ENCODE data around the gene MYL10.

The MYL10 gene

DNA sequence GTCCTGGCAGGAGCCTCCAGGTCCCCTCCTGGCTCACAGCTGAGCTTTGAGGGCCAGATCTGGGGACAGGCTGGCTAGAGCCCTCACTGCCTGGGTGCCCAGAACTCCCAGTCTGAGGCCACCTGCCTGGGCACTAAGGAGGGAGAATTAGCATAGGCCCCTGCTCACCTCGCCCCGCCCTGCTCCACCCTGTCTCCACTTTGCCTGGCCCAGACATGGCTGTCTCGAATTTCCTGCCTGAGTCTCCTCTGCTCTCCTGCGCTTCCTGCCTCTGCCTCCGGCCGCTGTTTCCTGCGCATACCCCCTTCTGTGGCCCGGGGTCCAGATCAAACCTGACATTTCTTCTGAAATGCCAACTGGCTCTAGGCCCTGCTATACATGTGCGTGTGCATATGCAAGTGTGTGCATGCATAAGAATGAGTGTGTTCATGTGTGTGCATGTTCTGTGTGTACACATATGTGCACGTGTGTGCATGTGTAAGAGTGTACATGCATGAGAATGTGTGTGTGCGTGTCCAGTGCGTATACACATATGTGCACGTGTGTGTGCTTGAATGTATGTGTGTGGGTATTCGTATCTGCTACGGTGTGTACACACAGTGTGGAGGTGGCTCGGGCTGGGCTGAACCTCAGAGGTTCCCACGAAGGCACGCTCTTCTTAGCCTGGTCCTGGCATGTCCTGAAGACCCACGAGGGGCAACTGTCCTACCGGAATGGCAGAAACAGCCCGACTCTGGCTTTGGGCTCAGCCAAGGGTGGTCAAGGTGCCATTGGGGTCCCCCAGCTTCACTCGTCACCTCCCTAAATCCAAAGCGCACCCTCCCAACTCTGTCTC lies 64.9 kb downstream of the MYL10 start:
- H3K27ac ChIP-seq, result no peak overlapping the region
- no peak for TF ChIP-seq Cebpa-rat (IDR thresholded peaks at IDR 0.05)

More for the DNA sequence above, 64.9 kb downstream of the MYL10 start:
- Histone ChIP-seq H3K27me3 (no peaks in the 10 kb centered on the region), H3K9ac (no peak overlapping the region), H3K4me2 (no peak overlapping the region), H3K9me3 (peaks cover 4% of the 10 kb centered on the region; the same call in 1 of the 2 replicates), H3K4me3 (no peak overlapping the region), H3K36me3 (no peaks in the 10 kb centered on the region), H3K4me1 (peaks cover 10% of the 10 kb centered on the region), H4K20me1 (no peaks in the 10 kb centered on the region)
